Ascending aorta (tissue), 2 donors: ENCODE measurements around the gene UBE2G2. TPM values are rescaled to one million over a fixed set of nuclear protein-coding genes. Genes with fewer than 3 reads are reported as not detected.

Experiments
- DNase-seq, 2 donors: peaks; one replicate each; pipeline ENCODE4 v3.0.0-alpha.2; 2019; ENCODE audit warnings: low spot score in 2 of 2
- H3K27ac ChIP-seq, 2 donors: fragments of 200-600 bp; sonication (generic); one replicate each; pipeline ENCODE4 v1.5.1; 2016 to 2017; ENCODE audit warnings: mild to moderate bottlenecking in 1 of 2
- H3K27me3 ChIP-seq: fragments of 200-600 bp; sonication (generic); one replicate; pipeline ENCODE4 v1.5.1; 2017
- H3K36me3 ChIP-seq, 2 donors: fragments of 200-600 bp; sonication (generic); one replicate each; pipeline ENCODE4 v1.5.1; 2016
- H3K4me1 ChIP-seq, 2 donors: fragments of 200-600 bp; sonication (generic); one replicate each; pipeline ENCODE4 v1.5.1; 2016 to 2017; ENCODE audit warnings: mild to moderate bottlenecking in 1 of 2
- H3K4me3 ChIP-seq, 2 donors: fragments of 200-600 bp; sonication (generic); one replicate each; pipeline ENCODE4 v1.5.1; 2016 to 2017; ENCODE audit warnings: mild to moderate bottlenecking in 1 of 2
- H3K9me3 ChIP-seq, 2 donors: fragments of 200-600 bp; sonication (generic); one replicate each; pipeline ENCODE4 v1.5.1; 2016
- intact Hi-C: fragments of 100-400 bp; cut with DNase I; formaldehyde crosslinking; loops from one replicate; pipeline ENCODE4 v1.15.1; 2023
- total RNA-seq: library from RNA; depleted of rRNA; stranded (reverse); fragments of >200 nt; gene quantifications from one replicate; pipeline ENCODE4 v1.1.0, GENCODE V29; 2016
- TF ChIP-seq, protein P1 (sequence below), 3 experiments: fragments of 200-600 bp in 2 of 3; fragments of 450-650 bp in 1 of 3; sonication (generic) in 2 of 3; IDR thresholded peaks; one replicate each; pipeline ENCODE4 v1.5.1; 2016 to 2019; ENCODE audit warnings: antibody characterized with exemption in 3 of 3, mild to moderate bottlenecking in 1 of 3, moderate library complexity in 1 of 3

The UBE2G2 gene
- total RNA-seq, 1 donor from 2014 or later = 58.1 TPM

DNA sequence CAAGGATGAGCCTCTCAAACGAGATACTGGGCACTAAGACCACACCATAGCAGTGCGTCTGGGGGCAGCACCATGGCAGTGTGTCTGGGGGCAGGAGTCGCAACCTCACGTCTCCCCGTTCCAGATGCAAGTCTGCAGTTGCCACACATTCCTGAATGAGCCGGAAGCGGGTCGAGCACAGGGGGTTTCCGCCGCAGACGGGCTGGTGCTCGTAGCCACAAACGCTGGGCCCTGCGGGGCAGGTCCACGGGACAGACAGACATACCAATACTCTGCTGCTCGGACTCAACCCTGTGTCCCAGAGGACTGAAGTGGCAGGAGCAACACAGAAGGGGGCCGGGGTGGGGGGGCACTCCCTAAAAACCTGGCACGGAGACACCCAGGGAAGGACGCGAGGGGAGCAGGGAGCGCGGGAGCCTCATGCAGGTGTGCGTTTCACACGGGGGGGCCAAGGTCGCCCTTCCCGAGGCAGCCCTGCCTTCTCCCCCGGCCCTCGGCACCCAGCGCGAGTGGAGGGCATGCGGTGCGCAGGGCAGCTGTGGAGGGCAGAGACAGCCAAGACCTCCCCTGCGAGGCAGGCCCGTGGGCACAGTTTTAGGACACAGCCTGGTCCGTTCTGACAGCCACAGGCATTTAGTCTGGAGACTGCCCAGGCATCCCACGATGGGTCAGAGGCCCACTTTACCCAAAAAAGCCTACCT is 47.4 kb upstream of the UBE2G2 start:
- Histone ChIP-seq H3K9me3 (no peaks in the 10 kb centered on the region), H3K27me3 (no peaks in the 10 kb centered on the region), H3K4me3 (no peak overlapping the region), H3K27ac (no peak overlapping the region), H3K36me3 (peaks cover 51 to 60% of the 10 kb centered on the region in 2 donors), H3K4me1 (peaks cover 5 to 9% of the 10 kb centered on the region in 2 donors)
- DNase-seq = no peak
- intact Hi-C loops = no loop called here
- TF ChIP-seq, protein P1, sequence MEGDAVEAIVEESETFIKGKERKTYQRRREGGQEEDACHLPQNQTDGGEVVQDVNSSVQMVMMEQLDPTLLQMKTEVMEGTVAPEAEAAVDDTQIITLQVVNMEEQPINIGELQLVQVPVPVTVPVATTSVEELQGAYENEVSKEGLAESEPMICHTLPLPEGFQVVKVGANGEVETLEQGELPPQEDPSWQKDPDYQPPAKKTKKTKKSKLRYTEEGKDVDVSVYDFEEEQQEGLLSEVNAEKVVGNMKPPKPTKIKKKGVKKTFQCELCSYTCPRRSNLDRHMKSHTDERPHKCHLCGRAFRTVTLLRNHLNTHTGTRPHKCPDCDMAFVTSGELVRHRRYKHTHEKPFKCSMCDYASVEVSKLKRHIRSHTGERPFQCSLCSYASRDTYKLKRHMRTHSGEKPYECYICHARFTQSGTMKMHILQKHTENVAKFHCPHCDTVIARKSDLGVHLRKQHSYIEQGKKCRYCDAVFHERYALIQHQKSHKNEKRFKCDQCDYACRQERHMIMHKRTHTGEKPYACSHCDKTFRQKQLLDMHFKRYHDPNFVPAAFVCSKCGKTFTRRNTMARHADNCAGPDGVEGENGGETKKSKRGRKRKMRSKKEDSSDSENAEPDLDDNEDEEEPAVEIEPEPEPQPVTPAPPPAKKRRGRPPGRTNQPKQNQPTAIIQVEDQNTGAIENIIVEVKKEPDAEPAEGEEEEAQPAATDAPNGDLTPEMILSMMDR (IDR thresholded peaks at IDR 0.05) = no peak

DNA sequence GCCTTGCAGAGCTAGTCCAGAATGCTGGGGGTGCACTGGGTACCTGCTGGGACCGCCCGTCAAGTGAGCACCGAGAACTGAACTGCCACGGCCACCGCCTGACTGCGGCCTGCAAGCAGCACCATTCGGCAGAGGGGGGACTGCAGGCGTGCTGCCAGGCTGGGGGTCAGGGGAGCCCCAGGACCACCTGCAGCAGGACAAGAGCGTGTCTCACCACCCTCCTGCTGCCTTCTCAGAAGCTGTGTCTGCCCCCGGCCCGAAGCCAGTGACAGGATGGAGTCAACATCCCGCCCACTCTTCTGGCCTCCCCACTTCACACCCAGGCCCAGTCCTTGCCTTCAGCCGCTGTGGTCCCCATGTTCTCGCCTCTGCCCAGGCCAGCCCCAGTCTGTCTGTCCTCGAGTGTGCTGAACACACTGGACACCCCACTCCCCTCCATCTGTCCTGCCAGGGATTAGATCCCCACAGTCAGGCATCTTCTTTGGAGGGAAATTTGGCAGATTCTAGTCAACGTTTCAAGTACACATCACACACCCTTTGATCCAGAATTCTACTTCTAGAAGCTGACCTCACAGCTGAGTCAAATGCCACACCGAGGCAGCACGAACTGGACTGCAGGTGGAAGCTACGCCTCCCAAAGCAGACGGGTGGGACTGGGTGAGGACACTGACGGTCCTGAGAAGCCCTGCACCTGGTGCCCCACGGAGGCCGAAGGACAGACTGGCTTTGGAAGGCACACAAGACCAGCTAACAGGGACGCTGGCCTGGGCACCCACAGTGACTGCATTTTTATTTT is 45.8 kb upstream of the UBE2G2 start:
- intact Hi-C loops = loop anchor here (2.0 kb wide), 1 partner anchor 17 kb away; no protein-coding TSS in a partner anchor
- peaks cover 41 to 45% of the 10 kb centered on the region in 2 donors for H3K36me3 ChIP-seq
- H3K4me3 ChIP-seq = no peak overlapping the region
- TF ChIP-seq, protein P1 (IDR thresholded peaks at IDR 0.05) = no peak
- DNase-seq = no peak
- H3K27ac ChIP-seq = no peak overlapping the region
- no peaks in the 10 kb centered on the region for H3K27me3 ChIP-seq
- H3K4me1 ChIP-seq = peaks cover 5 to 9% of the 10 kb centered on the region in 2 donors
- no peaks in the 10 kb centered on the region for H3K9me3 ChIP-seq

DNA sequence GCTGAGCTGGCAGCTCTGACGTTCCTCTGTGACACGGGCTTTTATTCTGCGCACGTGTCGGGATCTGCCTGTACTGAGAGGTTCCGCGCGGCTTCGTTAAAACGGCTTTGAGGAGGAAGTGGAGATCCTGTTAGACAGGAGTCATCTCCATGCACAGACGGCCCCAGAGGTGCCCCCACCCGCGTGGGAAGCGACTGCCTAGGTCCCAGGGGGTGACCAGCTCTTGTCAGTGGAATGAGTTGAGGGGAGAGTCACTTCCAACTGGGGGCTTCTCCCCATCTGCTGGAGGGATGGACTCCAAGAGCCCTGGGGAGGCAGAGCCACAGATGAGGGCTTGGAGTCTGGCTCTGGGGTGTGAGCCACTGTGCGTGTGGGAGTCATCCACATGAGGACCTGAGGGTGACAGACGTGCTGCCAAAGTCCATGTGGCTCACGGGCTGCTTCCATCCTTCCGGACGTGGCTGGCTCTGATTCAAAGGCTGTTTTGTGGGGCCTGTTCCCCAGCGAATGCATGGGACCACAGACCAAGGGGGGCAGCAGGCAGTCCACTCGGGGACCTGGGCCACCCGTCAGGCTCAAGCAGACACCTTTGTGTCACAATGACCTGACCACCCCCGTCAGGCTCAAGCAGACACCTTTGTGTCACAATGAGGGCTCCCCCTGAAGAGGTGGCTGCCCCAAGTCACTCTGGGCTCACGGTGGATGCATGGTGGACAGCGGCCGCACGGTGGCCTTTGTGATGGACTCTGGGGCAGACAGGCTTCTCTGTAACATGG is 45.1 kb upstream of the UBE2G2 start:
- TF ChIP-seq, protein P1 (IDR thresholded peaks at IDR 0.05) = no peak
- intact Hi-C loops = loop anchor here (2.0 kb wide), 1 partner anchor 18 kb away; no protein-coding TSS in a partner anchor
- Histone ChIP-seq H3K4me3 (peak overlapping the region; percentile 39 to 57), H3K36me3 (peaks cover 34 to 39% of the 10 kb centered on the region in 2 donors), H3K27me3 (no peaks in the 10 kb centered on the region), H3K9me3 (no peaks in the 10 kb centered on the region), H3K4me1 (peaks cover 5 to 9% of the 10 kb centered on the region in 2 donors), H3K27ac (no peak overlapping the region)
- peak; percentile 57 to 85 for DNase-seq

DNA sequence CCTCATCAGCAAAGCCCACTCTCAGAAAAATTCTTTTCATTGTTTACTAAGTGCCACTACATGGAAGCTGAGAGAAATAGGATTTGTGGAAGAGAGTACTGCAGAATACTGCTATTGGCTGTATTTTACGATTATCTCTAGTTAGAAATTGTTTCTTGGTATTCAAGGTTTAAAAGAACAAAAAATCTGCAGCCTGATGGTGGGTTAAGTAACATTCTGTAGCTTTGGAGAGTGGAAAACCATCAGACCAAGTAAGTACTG is 44.5 kb upstream of the UBE2G2 start:
- Histone ChIP-seq H3K36me3 (peaks cover 28 to 33% of the 10 kb centered on the region in 2 donors), H3K9me3 (no peaks in the 10 kb centered on the region), H3K27ac (no peak overlapping the region), H3K27me3 (no peaks in the 10 kb centered on the region), H3K4me3 (peak overlapping the region; percentile 39 to 57), H3K4me1 (peaks cover 5 to 9% of the 10 kb centered on the region in 2 donors)
- TF ChIP-seq, protein P1 (IDR thresholded peaks at IDR 0.05) = no peak
- no peak for DNase-seq
- intact Hi-C loops = loop anchor here (2.0 kb wide), 1 partner anchor 19 kb away; no protein-coding TSS in a partner anchor

DNA sequence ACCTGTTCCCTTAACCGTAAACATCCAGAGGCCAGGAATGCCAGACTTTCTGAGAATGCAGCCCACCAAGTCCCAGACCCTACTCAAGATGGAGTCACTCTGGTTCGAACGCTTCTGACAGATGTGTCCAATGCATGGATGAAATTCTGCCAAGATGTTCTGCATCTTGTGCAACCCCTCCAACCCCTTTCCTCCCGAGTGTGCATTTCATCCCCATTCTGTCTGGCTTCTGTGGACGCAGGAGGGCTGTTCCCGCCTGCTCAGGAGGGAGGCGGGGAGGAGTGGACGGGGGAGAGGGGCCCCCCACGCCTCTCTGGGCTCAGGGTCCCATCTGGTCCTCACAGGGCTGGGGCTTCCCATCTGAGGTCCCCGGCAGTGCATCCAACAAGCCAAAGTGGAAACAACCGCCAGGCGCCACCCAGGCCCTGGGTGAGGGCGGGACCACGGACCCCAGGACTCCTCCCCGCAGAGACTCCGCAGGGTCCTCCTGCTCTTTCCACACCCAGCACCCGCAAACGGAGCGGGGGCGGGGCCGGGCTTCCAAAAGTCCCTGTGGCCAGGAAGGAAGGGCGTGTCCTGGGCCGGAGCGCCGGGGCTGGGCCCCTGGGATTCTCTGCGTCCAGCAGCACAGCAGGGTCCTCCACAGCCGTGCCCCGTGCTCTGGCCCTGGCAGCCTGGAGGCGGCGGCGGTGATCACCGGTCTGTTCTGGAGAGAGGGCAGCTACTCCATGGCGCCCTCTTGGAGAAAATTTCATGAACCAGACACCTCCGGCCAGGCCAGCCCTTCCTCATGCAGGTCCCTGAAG is 44.0 kb upstream of the UBE2G2 start:
- TF ChIP-seq, protein P1 (IDR thresholded peaks at IDR 0.05) = peak in 1 of 3 experiments; percentile 32
- Histone ChIP-seq H3K4me1 (peaks cover 5 to 9% of the 10 kb centered on the region in 2 donors), H3K27me3 (no peaks in the 10 kb centered on the region), H3K36me3 (peaks cover 23 to 28% of the 10 kb centered on the region in 2 donors), H3K9me3 (no peaks in the 10 kb centered on the region), H3K4me3 (peak overlapping the region; percentile 39 to 57), H3K27ac (no peak overlapping the region)
- peak; percentile 36 to 77 for DNase-seq
- intact Hi-C loops = loop anchor here (2.0 kb wide), 1 partner anchor 19 kb away; no protein-coding TSS in a partner anchor
